Neural progenitor cell (in vitro differentiated cells): ENCODE measurements around the gene HOXA5. TPM values are rescaled to one million over a fixed set of nuclear protein-coding genes. Genes with fewer than 3 reads are reported as not detected.

Source experiments
- DNase-seq: peaks from one replicate; pipeline ENCODE4 v3.0.0-alpha.2; 2016; ENCODE audit warnings: low spot score
- H2AFZ ChIP-seq: fragments of 200-600 bp; sonication (generic); replicated peaks from 2 replicates; pipeline ENCODE4 v1.6.1; 2016; ENCODE audit warnings: antibody characterized with exemption
- H3F3A ChIP-seq: fragments of 200-600 bp; sonication (generic); 2 replicates; pipeline ENCODE4 v1.6.1; 2016; ENCODE audit warnings: antibody characterized with exemption, low read depth
- H3K27ac ChIP-seq: fragments of 200-600 bp; sonication (generic); 2 replicates; pipeline ENCODE4 v1.5.1; 2016; ENCODE audit warnings: mild to moderate bottlenecking
- H3K27me3 ChIP-seq: fragments of 200-600 bp; sonication (generic); 2 replicates; pipeline ENCODE4 v1.6.1; 2016; ENCODE audit warnings: mild to moderate bottlenecking, moderate library complexity
- H3K36me3 ChIP-seq: fragments of 200-600 bp; sonication (generic); 2 replicates; pipeline ENCODE4 v1.5.1; 2016
- H3K4me1 ChIP-seq: fragments of 200-600 bp; sonication (generic); 2 replicates; pipeline ENCODE4 v1.6.1; 2016; ENCODE audit warnings: mixed run types
- H3K4me2 ChIP-seq: fragments of 200-600 bp; sonication (generic); 2 replicates; pipeline ENCODE4 v1.6.1; 2016
- H3K4me3 ChIP-seq: fragments of 200-600 bp; sonication (generic); 2 replicates; pipeline ENCODE4 v1.5.1; 2016
- H3K79me2 ChIP-seq: fragments of 200-600 bp; sonication (generic); 2 replicates; pipeline ENCODE4 v1.6.1; 2016; ENCODE audit warnings: low read depth
- H3K9ac ChIP-seq: fragments of 200-600 bp; sonication (generic); 2 replicates; pipeline ENCODE4 v1.6.1; 2016
- H3K9me3 ChIP-seq: fragments of 200-600 bp; sonication (generic); 2 replicates; pipeline ENCODE4 v1.5.1; 2016; ENCODE audit warnings: low read depth
- H4K20me1 ChIP-seq: fragments of 200-600 bp; sonication (generic); 2 replicates; pipeline ENCODE4 v1.6.1; 2016; ENCODE audit warnings: low read depth
- H3K27ac Mint-ChIP-seq: 3 replicates; pipeline ENCODE4 v1.8.0; 2021; ENCODE audit warnings: mixed read lengths
- H3K27me3 Mint-ChIP-seq: 2 replicates; pipeline ENCODE4 v1.8.0; 2022; ENCODE audit warnings: low read depth, mild to moderate bottlenecking, inconsistent platforms, moderate library complexity, mixed read lengths; ENCODE audit not compliant: insufficient read depth
- H3K36me3 Mint-ChIP-seq: 3 replicates; pipeline ENCODE4 v1.8.0; 2021; ENCODE audit warnings: mixed read lengths
- H3K4me1 Mint-ChIP-seq: 3 replicates; pipeline ENCODE4 v1.8.0; 2021; ENCODE audit warnings: mixed read lengths
- H3K4me3 Mint-ChIP-seq: 3 replicates; pipeline ENCODE4 v1.8.0; 2021; ENCODE audit warnings: mild to moderate bottlenecking, moderate library complexity, mixed read lengths
- H3K9me3 Mint-ChIP-seq: 3 replicates; pipeline ENCODE4 v1.8.0; 2020; ENCODE audit warnings: mixed read lengths
- CTCF ChIP-seq: fragments of 200-600 bp; sonication (generic); IDR thresholded peaks from 2 replicates; pipeline ENCODE4 v1.5.1; 2017; ENCODE audit warnings: antibody characterized with exemption, mild to moderate bottlenecking
- EZH2 ChIP-seq: fragments of 200-600 bp; sonication (generic); IDR thresholded peaks from 2 replicates; pipeline ENCODE4 v1.6.1; 2017; ENCODE audit warnings: antibody characterized with exemption, mild to moderate bottlenecking, moderate library complexity
- EZH2phosphoT487 ChIP-seq: fragments of 200-600 bp; sonication (generic); IDR thresholded peaks from 2 replicates; pipeline ENCODE4 v1.6.1; 2017; ENCODE audit warnings: antibody characterized with exemption
- total RNA-seq: library from RNA; depleted of rRNA; stranded (reverse); fragments of >200 nt; gene quantifications from 2 replicates; pipeline ENCODE4 v1.2.3, GENCODE V29; 2015; ENCODE audit warnings: low replicate concordance

The HOXA5 gene
- total RNA-seq, 1 donor from 2014 or later, result not detected

GRCh38 chr7:27167916-27168264, 24.4 kb upstream of the HOXA5 start:
- peaks cover 6% of the 10 kb centered on the region for H3K9me3 Mint-ChIP-seq

GRCh38 chr7:27166531-27167505, 23.3 kb upstream of the HOXA5 start:
- no peaks in the 10 kb centered on the region for H3F3A ChIP-seq
- no peak overlapping the region for H3K27ac ChIP-seq
- Mint-ChIP-seq H3K27ac (no peak overlapping the region), H3K4me3 (no peak overlapping the region), H3K36me3 (no peaks in the 10 kb centered on the region), H3K9me3 (peaks cover 3% of the 10 kb centered on the region), H3K4me1 (peaks cover 2% of the 10 kb centered on the region), H3K27me3 (peaks cover 90% of the 10 kb centered on the region)
- no peaks in the 10 kb centered on the region for H3K4me1 ChIP-seq
- H3K4me3 ChIP-seq, result no peak overlapping the region
- peak; percentile 43 for DNase-seq
- peaks cover 100% of the 10 kb centered on the region for H3K27me3 ChIP-seq
- no peaks in the 10 kb centered on the region for H3K79me2 ChIP-seq
- peaks cover 83% of the 10 kb centered on the region for H4K20me1 ChIP-seq
- no peak overlapping the region for H3K4me2 ChIP-seq
- no peak overlapping the region for H3K9ac ChIP-seq
- TF ChIP-seq EZH2 (peak; percentile 88), EZH2phosphoT487 (peak; percentile 87), CTCF (no peak)
- H3K36me3 ChIP-seq, result no peaks in the 10 kb centered on the region
- no peak overlapping the region for H2AFZ ChIP-seq
- H3K9me3 ChIP-seq, result no peaks in the 10 kb centered on the region

More at GRCh38 chr7:27167916-27168264, 24.4 kb upstream of the HOXA5 start:
- Histone ChIP-seq H3K4me3 (no peak overlapping the region), H3F3A (no peaks in the 10 kb centered on the region), H3K4me2 (no peak overlapping the region), H3K27me3 (peaks cover 100% of the 10 kb centered on the region), H3K27ac (no peak overlapping the region), H3K79me2 (no peaks in the 10 kb centered on the region), H3K9ac (no peak overlapping the region), H2AFZ (no peak overlapping the region), H3K9me3 (no peaks in the 10 kb centered on the region), H4K20me1 (peaks cover 94% of the 10 kb centered on the region), H3K36me3 (no peaks in the 10 kb centered on the region), H3K4me1 (no peaks in the 10 kb centered on the region)
- no peaks in the 10 kb centered on the region for H3K36me3 Mint-ChIP-seq
- no peak overlapping the region for H3K4me3 Mint-ChIP-seq
- no peak overlapping the region for H3K27ac Mint-ChIP-seq
- peaks cover 2% of the 10 kb centered on the region for H3K4me1 Mint-ChIP-seq
- peaks cover 86% of the 10 kb centered on the region for H3K27me3 Mint-ChIP-seq
- TF ChIP-seq EZH2phosphoT487, result no peak
- TF ChIP-seq CTCF, result no peak
- TF ChIP-seq EZH2, result no peak
- no peak for DNase-seq

- Mint-ChIP-seq H3K4me1 (no peaks in the 10 kb centered on the region), H3K4me3 (no peak overlapping the region), H3K27me3 (peaks cover 87% of the 10 kb centered on the region), H3K27ac (no peak overlapping the region), H3K36me3 (no peaks in the 10 kb centered on the region), H3K9me3 (peaks cover 3% of the 10 kb centered on the region)
- no peaks in the 10 kb centered on the region for H3K4me1 ChIP-seq
- no peak overlapping the region for H3K4me2 ChIP-seq
- no peak overlapping the region for H3K4me3 ChIP-seq
- no peaks in the 10 kb centered on the region for H3K36me3 ChIP-seq
- no peak overlapping the region for H3K9ac ChIP-seq
- TF ChIP-seq EZH2, result no peak
- no peaks in the 10 kb centered on the region for H3K9me3 ChIP-seq
- DNase-seq, result no peak
- H4K20me1 ChIP-seq, result peaks cover 76% of the 10 kb centered on the region
- no peak overlapping the region for H2AFZ ChIP-seq
- no peak overlapping the region for H3K27ac ChIP-seq
- H3K79me2 ChIP-seq, result no peaks in the 10 kb centered on the region
- peaks cover 100% of the 10 kb centered on the region for H3K27me3 ChIP-seq
- no peaks in the 10 kb centered on the region for H3F3A ChIP-seq
Measured at GRCh38 chr7:27165996-27166530, 22.6 kb upstream of the HOXA5 start.
